ENCODE measurements around the gene RNF13.

Gene RNF13

GRCh38 chr3:149877668-149878067 is 64.7 kb downstream of the RNF13 start:
- H3K4me2 ChIP-seq (ENCODE audit: low read depth, low read length, poor library complexity, severe bottlenecking), result no peak overlapping the region
- H3K27ac ChIP-seq (ENCODE audit: low read depth, low read length), result no peak overlapping the region
- TF ChIP-seq EZH2phosphoT487 (conservative IDR thresholded peaks at IDR 0.05; ENCODE audit: low read length), result no peak
- TF ChIP-seq, protein P1, sequence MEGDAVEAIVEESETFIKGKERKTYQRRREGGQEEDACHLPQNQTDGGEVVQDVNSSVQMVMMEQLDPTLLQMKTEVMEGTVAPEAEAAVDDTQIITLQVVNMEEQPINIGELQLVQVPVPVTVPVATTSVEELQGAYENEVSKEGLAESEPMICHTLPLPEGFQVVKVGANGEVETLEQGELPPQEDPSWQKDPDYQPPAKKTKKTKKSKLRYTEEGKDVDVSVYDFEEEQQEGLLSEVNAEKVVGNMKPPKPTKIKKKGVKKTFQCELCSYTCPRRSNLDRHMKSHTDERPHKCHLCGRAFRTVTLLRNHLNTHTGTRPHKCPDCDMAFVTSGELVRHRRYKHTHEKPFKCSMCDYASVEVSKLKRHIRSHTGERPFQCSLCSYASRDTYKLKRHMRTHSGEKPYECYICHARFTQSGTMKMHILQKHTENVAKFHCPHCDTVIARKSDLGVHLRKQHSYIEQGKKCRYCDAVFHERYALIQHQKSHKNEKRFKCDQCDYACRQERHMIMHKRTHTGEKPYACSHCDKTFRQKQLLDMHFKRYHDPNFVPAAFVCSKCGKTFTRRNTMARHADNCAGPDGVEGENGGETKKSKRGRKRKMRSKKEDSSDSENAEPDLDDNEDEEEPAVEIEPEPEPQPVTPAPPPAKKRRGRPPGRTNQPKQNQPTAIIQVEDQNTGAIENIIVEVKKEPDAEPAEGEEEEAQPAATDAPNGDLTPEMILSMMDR (IDR thresholded peaks at IDR 0.05; ENCODE audit: insufficient read depth, low read length, poor library complexity, severe bottlenecking), result no peak
- H2AFZ ChIP-seq (ENCODE audit: low read depth, low read length, severe bottlenecking), result no peak overlapping the region
- no peaks in the 10 kb centered on the region for H3K79me2 ChIP-seq (ENCODE audit: insufficient read depth, low read length)
- no peaks in the 10 kb centered on the region for H3K9me3 ChIP-seq (ENCODE audit: insufficient read depth, low read length)
- H3K9ac ChIP-seq (ENCODE audit: low read length), result no peak overlapping the region
- no peak overlapping the region for H3K4me3 ChIP-seq (ENCODE audit: insufficient read depth, low read length, poor library complexity, severe bottlenecking)
- no peaks in the 10 kb centered on the region for H3F3A ChIP-seq (ENCODE audit: insufficient read depth)
- H3K27me3 ChIP-seq (ENCODE audit: low read length), result no peaks in the 10 kb centered on the region
- no peaks in the 10 kb centered on the region for H3K9me2 ChIP-seq (replicated peaks; ENCODE audit: insufficient read depth, low read length)
- no peaks in the 10 kb centered on the region for H4K20me1 ChIP-seq (ENCODE audit: low read depth, low read length)
- peaks cover 3% of the 10 kb centered on the region; the same call in 1 of the 2 replicates for H3K36me3 ChIP-seq (ENCODE audit: low read length)

DNA sequence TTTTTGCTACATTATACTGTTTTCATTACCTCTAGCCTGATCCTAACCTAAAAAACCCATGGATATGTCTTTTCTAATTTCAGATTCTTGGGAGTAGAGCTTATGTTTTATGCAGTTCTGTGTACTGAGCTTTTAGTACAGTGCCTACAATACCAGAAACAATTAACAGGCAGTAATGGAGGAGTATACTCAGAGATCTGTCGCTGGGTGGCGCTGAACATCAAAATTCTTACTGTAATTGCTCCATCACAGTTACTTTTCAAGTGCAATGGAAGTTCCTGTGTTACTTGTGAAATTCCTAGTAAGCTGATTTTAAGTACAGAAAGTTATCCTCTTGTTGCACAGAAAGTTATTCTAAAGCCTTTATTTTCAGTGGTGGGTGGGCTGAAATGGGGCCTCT is 66.9 kb downstream of the RNF13 start:
- Histone ChIP-seq H3F3A (ENCODE audit: insufficient read depth) (no peaks in the 10 kb centered on the region), H3K4me2 (ENCODE audit: low read depth, low read length, poor library complexity, severe bottlenecking) (no peak overlapping the region), H3K36me3 (ENCODE audit: low read length) (peaks cover 3% of the 10 kb centered on the region; the same call in 1 of the 2 replicates), H3K27ac (ENCODE audit: low read depth, low read length) (no peak overlapping the region), H3K9me2 (replicated peaks; ENCODE audit: insufficient read depth, low read length) (no peaks in the 10 kb centered on the region), H3K9ac (ENCODE audit: low read length) (no peak overlapping the region), H4K20me1 (ENCODE audit: low read depth, low read length) (no peaks in the 10 kb centered on the region), H3K27me3 (ENCODE audit: low read length) (no peaks in the 10 kb centered on the region), H3K79me2 (ENCODE audit: insufficient read depth, low read length) (no peaks in the 10 kb centered on the region), H3K4me3 (ENCODE audit: insufficient read depth, low read length, poor library complexity, severe bottlenecking) (no peak overlapping the region), H2AFZ (ENCODE audit: low read depth, low read length, severe bottlenecking) (no peak overlapping the region), H3K9me3 (ENCODE audit: insufficient read depth, low read length) (no peaks in the 10 kb centered on the region)
- no peak for TF ChIP-seq EZH2phosphoT487 (conservative IDR thresholded peaks at IDR 0.05; ENCODE audit: low read length)
- TF ChIP-seq, protein P1 (IDR thresholded peaks at IDR 0.05; ENCODE audit: insufficient read depth, low read length, poor library complexity, severe bottlenecking), result peak; percentile 64

GRCh38 chr3:149881879-149882278 is 68.9 kb downstream of the RNF13 start:
- no peaks in the 10 kb centered on the region for H3K79me2 ChIP-seq (ENCODE audit: insufficient read depth, low read length)
- H3K9me2 ChIP-seq (replicated peaks; ENCODE audit: insufficient read depth, low read length), result no peaks in the 10 kb centered on the region
- no peak overlapping the region for H3K4me2 ChIP-seq (ENCODE audit: low read depth, low read length, poor library complexity, severe bottlenecking)
- H3K36me3 ChIP-seq (ENCODE audit: low read length), result peaks cover 3% of the 10 kb centered on the region; the same call in 1 of the 2 replicates
- H3K27ac ChIP-seq (ENCODE audit: low read depth, low read length), result no peak overlapping the region
- H3F3A ChIP-seq (ENCODE audit: insufficient read depth), result no peaks in the 10 kb centered on the region
- TF ChIP-seq, protein P1 (IDR thresholded peaks at IDR 0.05; ENCODE audit: insufficient read depth, low read length, poor library complexity, severe bottlenecking), result no peak
- TF ChIP-seq EZH2phosphoT487 (conservative IDR thresholded peaks at IDR 0.05; ENCODE audit: low read length), result no peak
- no peaks in the 10 kb centered on the region for H3K27me3 ChIP-seq (ENCODE audit: low read length)
- H4K20me1 ChIP-seq (ENCODE audit: low read depth, low read length), result no peaks in the 10 kb centered on the region
- H3K9me3 ChIP-seq (ENCODE audit: insufficient read depth, low read length), result no peaks in the 10 kb centered on the region
- no peak overlapping the region for H3K4me3 ChIP-seq (ENCODE audit: insufficient read depth, low read length, poor library complexity, severe bottlenecking)
- no peak overlapping the region for H3K9ac ChIP-seq (ENCODE audit: low read length)
- H2AFZ ChIP-seq (ENCODE audit: low read depth, low read length, severe bottlenecking), result no peak overlapping the region
